ENCODE measurements around the gene ATP1B2. TPM values are rescaled to one million over a fixed set of nuclear protein-coding genes. Genes with fewer than 3 reads are reported as not detected.
"Not testable (repeated sequence)": the region's sequence is repeated elsewhere in the genome, so short reads cannot be mapped to it uniquely, and the experiment has no call there.

Gene ATP1B2
- polyA plus RNA-seq, 1 experiment = 0.05 TPM

DNA sequence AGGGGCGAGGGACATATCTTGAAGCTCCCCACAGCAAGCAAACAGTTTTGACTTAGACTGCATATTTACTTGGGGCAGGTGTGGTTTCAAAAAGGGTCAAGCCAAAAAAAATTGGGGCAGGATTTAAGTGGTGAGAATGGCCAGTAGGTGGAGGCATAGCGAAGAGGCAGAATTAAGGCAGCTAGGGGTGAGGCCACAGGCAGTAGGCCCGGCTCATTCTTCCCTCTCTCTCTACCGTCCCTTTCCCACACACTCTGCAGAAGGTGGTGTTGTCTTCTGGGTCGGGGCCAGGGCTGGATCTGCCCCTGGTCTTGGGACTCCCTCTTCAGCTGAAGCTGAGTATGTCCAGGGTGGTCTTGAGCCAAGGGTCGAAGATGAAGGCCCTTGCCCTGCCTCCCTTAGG lies 18.2 kb upstream of the ATP1B2 start:
- Histone ChIP-seq H3K9me3 (ENCODE audit: control insufficient read depth, insufficient read depth, low read length) (no peaks in the 10 kb centered on the region), H3K4me3 (ENCODE audit: low read depth, low read length) (no peak overlapping the region), H3K27ac (ENCODE audit: low read depth, low read length) (no peak overlapping the region), H3K27me3 (ENCODE audit: control insufficient read depth, insufficient read depth, low read length) (no peaks in the 10 kb centered on the region)
- ChIA-PET CTCF (interaction anchor here (0.5 to 6.2 kb wide), 21 partner anchors 8 to 358 kb away, joined by 3 to 134 read pairs (median 5); partner anchors contain the start of genes ATP1B2, FXR2, TP53 and WRAP53), POLR2A (interaction anchor here (0.6 to 3.7 kb wide), 2 partner anchors 17 to 55 kb away, joined by 3 to 17 read pairs; partner anchors contain the start of genes TP53 and WRAP53)
- TF ChIP-seq, protein P1, sequence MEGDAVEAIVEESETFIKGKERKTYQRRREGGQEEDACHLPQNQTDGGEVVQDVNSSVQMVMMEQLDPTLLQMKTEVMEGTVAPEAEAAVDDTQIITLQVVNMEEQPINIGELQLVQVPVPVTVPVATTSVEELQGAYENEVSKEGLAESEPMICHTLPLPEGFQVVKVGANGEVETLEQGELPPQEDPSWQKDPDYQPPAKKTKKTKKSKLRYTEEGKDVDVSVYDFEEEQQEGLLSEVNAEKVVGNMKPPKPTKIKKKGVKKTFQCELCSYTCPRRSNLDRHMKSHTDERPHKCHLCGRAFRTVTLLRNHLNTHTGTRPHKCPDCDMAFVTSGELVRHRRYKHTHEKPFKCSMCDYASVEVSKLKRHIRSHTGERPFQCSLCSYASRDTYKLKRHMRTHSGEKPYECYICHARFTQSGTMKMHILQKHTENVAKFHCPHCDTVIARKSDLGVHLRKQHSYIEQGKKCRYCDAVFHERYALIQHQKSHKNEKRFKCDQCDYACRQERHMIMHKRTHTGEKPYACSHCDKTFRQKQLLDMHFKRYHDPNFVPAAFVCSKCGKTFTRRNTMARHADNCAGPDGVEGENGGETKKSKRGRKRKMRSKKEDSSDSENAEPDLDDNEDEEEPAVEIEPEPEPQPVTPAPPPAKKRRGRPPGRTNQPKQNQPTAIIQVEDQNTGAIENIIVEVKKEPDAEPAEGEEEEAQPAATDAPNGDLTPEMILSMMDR (IDR thresholded peaks at IDR 0.05; ENCODE audit: low read depth, low read length) = peak; percentile 68
- no peak for DNase-seq (ENCODE audit: low read depth, low spot score)

DNA sequence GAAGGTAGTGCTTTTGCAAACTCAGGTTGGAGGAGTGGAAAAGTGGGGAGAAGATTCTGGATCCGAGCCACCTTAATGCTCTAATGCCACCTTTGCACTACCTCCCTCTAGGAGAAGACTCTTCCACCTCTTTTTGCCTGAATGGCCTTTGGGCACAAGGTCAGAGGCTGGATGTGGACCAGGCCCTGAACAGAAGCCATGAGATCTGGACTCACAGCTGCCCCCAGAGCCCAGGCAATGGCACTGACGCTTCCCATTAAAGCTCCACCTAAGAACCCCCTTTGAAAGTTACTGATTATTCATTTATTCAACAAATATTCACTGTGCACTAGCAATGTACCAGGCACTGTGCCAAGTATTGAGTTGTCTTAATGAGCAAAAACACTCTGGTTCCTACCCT lies 17.6 kb upstream of the ATP1B2 start:
- H3K4me3 ChIP-seq (ENCODE audit: low read depth, low read length) = no peak overlapping the region
- no peak overlapping the region for H3K27ac ChIP-seq (ENCODE audit: low read depth, low read length)
- no peaks in the 10 kb centered on the region for H3K9me3 ChIP-seq (ENCODE audit: control insufficient read depth, insufficient read depth, low read length)
- POLR2A ChIA-PET = interaction anchor here (3.7 kb wide), 1 partner anchor 55 kb away, joined by 17 read pairs; the partner anchor contains the start of genes TP53 and WRAP53
- CTCF ChIA-PET = interaction anchor here (0.6 to 6.2 kb wide), 13 partner anchors 9 to 530 kb away, joined by 3 to 134 read pairs (median 6); partner anchors contain the start of genes FXR2, TP53 and WRAP53
- DNase-seq (ENCODE audit: low read depth, low spot score) = no peak
- TF ChIP-seq, protein P1 (IDR thresholded peaks at IDR 0.05; ENCODE audit: low read depth, low read length) = no peak
- H3K27me3 ChIP-seq (ENCODE audit: control insufficient read depth, insufficient read depth, low read length) = no peaks in the 10 kb centered on the region

DNA sequence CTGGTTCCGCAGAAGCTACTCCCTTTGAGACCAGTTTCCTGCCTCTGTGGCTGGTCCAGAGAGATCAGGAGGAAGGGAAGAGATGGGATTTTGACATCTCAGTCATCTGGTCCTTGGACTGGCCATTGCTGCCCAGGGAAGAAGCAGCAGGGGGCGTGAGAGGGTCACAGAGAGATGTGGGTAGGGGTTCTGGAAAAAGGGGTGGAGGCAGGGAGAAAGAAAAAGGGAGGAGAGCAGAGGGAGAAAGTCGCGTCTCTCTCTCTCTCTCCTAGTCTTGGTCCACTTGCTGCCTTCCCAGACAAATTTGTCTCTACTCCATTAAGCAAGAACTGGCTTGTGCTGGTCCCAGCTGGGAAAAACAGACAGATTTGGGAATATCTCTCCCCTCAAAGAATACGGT lies 16.3 kb upstream of the ATP1B2 start:
- DNase-seq (ENCODE audit: low read depth, low spot score) = no peak
- Histone ChIP-seq H3K27ac (ENCODE audit: low read depth, low read length) (no peak overlapping the region), H3K4me3 (ENCODE audit: low read depth, low read length) (no peak overlapping the region), H3K27me3 (ENCODE audit: control insufficient read depth, insufficient read depth, low read length) (peaks cover 3% of the 10 kb centered on the region), H3K9me3 (ENCODE audit: control insufficient read depth, insufficient read depth, low read length) (no peaks in the 10 kb centered on the region)
- TF ChIP-seq, protein P1 (IDR thresholded peaks at IDR 0.05; ENCODE audit: low read depth, low read length) = peak; percentile 77
- POLR2A ChIA-PET = interaction anchor here (0.6 to 3.7 kb wide), 2 partner anchors 53 to 278 kb away, joined by 3 to 17 read pairs; partner anchors contain the start of genes TP53 and WRAP53
- CTCF ChIA-PET = interaction anchor here (0.5 to 6.2 kb wide), 6 partner anchors 8 to 560 kb away, joined by 3 to 134 read pairs (median 6); partner anchors contain the start of genes TP53 and WRAP53

DNA sequence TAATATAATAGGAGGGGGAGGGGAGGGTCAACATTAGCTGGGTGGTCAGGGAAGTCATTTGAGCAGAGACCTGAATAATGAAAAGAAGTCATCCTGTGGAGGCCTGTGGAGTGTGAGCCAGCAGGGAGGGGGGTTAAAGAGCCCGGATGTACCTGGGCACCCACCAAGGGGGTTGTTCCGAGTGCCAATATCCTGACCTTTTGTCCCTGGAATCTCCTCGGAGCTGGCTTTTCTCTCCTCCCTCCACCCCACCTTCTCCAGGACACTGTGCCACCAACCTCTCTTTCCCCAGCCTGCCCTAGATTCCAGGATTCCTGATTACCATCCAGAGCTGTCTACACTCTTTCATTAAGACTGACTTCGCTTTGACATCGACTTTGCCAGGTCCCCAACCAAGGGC lies 14.6 kb upstream of the ATP1B2 start:
- POLR2A ChIA-PET = no interaction called here
- TF ChIP-seq, protein P1 (IDR thresholded peaks at IDR 0.05; ENCODE audit: low read depth, low read length) = no peak
- no peak overlapping the region for H3K4me3 ChIP-seq (ENCODE audit: low read depth, low read length)
- peaks cover 7% of the 10 kb centered on the region; the same call in 1 of the 2 replicates for H3K9me3 ChIP-seq (ENCODE audit: control insufficient read depth, insufficient read depth, low read length)
- CTCF ChIA-PET = interaction anchor here (0.6 to 1.0 kb wide), 3 partner anchors 8 to 103 kb away, joined by 3 to 5 read pairs (median 4); partner anchors contain the start of genes SAT2 and TP53
- peaks cover 3% of the 10 kb centered on the region for H3K27me3 ChIP-seq (ENCODE audit: control insufficient read depth, insufficient read depth, low read length)
- no peak for DNase-seq (ENCODE audit: low read depth, low spot score)
- H3K27ac ChIP-seq (ENCODE audit: low read depth, low read length) = no peak overlapping the region

DNA sequence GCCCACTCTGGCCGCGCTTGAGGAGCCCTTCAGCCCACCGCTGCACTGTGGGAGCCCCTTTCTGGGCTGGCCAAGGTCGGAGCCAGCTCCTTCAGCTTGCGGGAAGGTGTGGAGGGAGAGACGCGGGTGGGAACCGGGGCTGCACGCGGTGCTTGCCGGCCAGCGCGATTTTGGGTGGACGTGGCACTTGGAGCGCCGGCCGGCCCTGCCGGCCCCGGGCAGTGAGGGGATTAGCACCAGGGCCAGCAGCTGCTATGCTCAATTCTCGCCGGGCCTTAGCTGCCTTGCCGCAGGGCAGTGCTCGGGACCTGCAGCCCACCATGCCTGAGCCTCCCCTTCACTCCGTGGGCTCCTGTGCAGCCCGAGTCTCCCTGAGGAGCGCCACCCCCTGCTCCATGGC lies 9.9 kb upstream of the ATP1B2 start:
- DNase-seq (ENCODE audit: low read depth, low spot score) = no peak
- ChIA-PET CTCF (interaction anchor here (1.2 kb wide), 1 partner anchor 9 kb away, joined by 3 read pairs; no protein-coding TSS in a partner anchor), POLR2A (no interaction called here)
- H3K9me3 ChIP-seq (ENCODE audit: control insufficient read depth, insufficient read depth, low read length) = peaks cover 7% of the 10 kb centered on the region; the same call in 1 of the 2 replicates
- H3K4me3 ChIP-seq (ENCODE audit: low read depth, low read length) = no peak overlapping the region
- TF ChIP-seq, protein P1 (IDR thresholded peaks at IDR 0.05; ENCODE audit: low read depth, low read length) = no peak
- no peak overlapping the region for H3K27ac ChIP-seq (ENCODE audit: low read depth, low read length)
- peaks cover 7% of the 10 kb centered on the region for H3K27me3 ChIP-seq (ENCODE audit: control insufficient read depth, insufficient read depth, low read length)

DNA sequence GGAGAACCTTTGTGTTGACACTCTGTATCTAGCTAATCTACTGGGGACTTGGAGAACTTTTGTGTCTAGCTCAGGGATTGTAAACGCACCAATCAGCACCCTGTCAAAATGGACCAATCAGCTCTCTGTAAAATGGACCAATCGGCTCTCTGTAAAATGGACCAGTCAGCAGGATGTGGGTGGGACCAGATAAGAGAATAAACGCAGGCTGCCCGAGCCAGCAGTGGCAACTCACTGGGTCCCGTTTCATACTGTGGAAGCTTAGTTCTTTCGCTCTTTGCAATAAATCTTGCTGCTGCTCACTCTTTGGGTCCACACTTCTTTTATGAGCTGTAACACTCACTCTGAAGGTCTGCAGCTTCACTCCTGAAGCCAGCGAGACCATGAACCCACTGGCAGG lies 9.1 kb upstream of the ATP1B2 start:
- H3K4me3 ChIP-seq (ENCODE audit: low read depth, low read length); H3K27ac ChIP-seq (ENCODE audit: low read depth, low read length); DNase-seq (ENCODE audit: low read depth, low spot score); H3K27me3 ChIP-seq (ENCODE audit: control insufficient read depth, insufficient read depth, low read length); H3K9me3 ChIP-seq (ENCODE audit: control insufficient read depth, insufficient read depth, low read length); POLR2A ChIA-PET: not testable (repeated sequence)
- CTCF ChIA-PET = interaction anchor here (0.9 to 1.6 kb wide), 3 partner anchors 8 to 9 kb away, joined by 3 to 10 read pairs (median 6); no protein-coding TSS in a partner anchor
